ENCODE measurements around the gene ATF6. TPM values are rescaled to one million over a fixed set of nuclear protein-coding genes. Genes with fewer than 3 reads are reported as not detected.

Gene ATF6
- total RNA-seq, 2 donors from 2014 or later = 14.4 to 19.8 TPM

GRCh38 chr1:161791904-161792655 lies 26.0 kb downstream of the ATF6 start:
- no peak overlapping the region for H3K9ac ChIP-seq (ENCODE audit: extremely low read depth, low read length, poor library complexity, severe bottlenecking)
- H3K4me3 ChIP-seq (ENCODE audit: low read length) = no peak overlapping the region
- H3K9me3 Mint-ChIP-seq = no peaks in the 10 kb centered on the region
- no peaks in the 10 kb centered on the region for H3K27me3 Mint-ChIP-seq (ENCODE audit: insufficient read depth)
- H3K4me3 Mint-ChIP-seq = no peak overlapping the region
- H3K4me1 ChIP-seq (ENCODE audit: control insufficient read depth, insufficient read depth, low read length) = no peaks in the 10 kb centered on the region
- peaks cover 26% of the 10 kb centered on the region for H3K36me3 ChIP-seq (ENCODE audit: control insufficient read depth, insufficient read depth, low read length)
- H3K27ac Mint-ChIP-seq = no peak overlapping the region
- 95 to 100% methylated on average over 3 to 5 of the region's 5 CpGs for WGBS, 2 experiments (ENCODE audit: insufficient coverage in 1 of 2, insufficient read length in 1 of 2)
- H3K27ac ChIP-seq (ENCODE audit: low read depth, low read length) = no peak overlapping the region
- no peaks in the 10 kb centered on the region for H3K9me3 ChIP-seq (ENCODE audit: control insufficient read depth, low read length)
- no peak for TF ChIP-seq CTCF (conservative IDR thresholded peaks at IDR 0.05)
- H3K4me1 Mint-ChIP-seq = peaks cover 3% of the 10 kb centered on the region
- peaks cover 21% of the 10 kb centered on the region for H3K36me3 Mint-ChIP-seq (ENCODE audit: low read depth)
- no peaks in the 10 kb centered on the region for H3K27me3 ChIP-seq (ENCODE audit: control insufficient read depth, insufficient read depth, low read length, poor library complexity, severe bottlenecking)
- no peak for DNase-seq

GRCh38 chr1:161792740-161793139 lies 26.6 kb downstream of the ATF6 start:
- Histone ChIP-seq H3K36me3 (ENCODE audit: control insufficient read depth, insufficient read depth, low read length) (peaks cover 29% of the 10 kb centered on the region), H3K4me3 (ENCODE audit: low read length) (no peak overlapping the region), H3K9me3 (ENCODE audit: control insufficient read depth, low read length) (no peaks in the 10 kb centered on the region), H3K9ac (ENCODE audit: extremely low read depth, low read length, poor library complexity, severe bottlenecking) (no peak overlapping the region), H3K4me1 (ENCODE audit: control insufficient read depth, insufficient read depth, low read length) (no peaks in the 10 kb centered on the region), H3K27ac (ENCODE audit: low read depth, low read length) (no peak overlapping the region), H3K27me3 (ENCODE audit: control insufficient read depth, insufficient read depth, low read length, poor library complexity, severe bottlenecking) (no peaks in the 10 kb centered on the region)
- H3K27me3 Mint-ChIP-seq (ENCODE audit: insufficient read depth) = no peaks in the 10 kb centered on the region
- no peak overlapping the region for H3K4me3 Mint-ChIP-seq
- H3K27ac Mint-ChIP-seq = no peak overlapping the region
- peaks cover 3% of the 10 kb centered on the region for H3K4me1 Mint-ChIP-seq
- DNase-seq = no peak
- peaks cover 28% of the 10 kb centered on the region for H3K36me3 Mint-ChIP-seq (ENCODE audit: low read depth)
- no peaks in the 10 kb centered on the region for H3K9me3 Mint-ChIP-seq
- TF ChIP-seq CTCF (conservative IDR thresholded peaks at IDR 0.05) = peak; percentile 81
- WGBS, 2 experiments (ENCODE audit: insufficient coverage in 1 of 2, insufficient read length in 1 of 2) = 64% methylated on average over 3 of the region's 3 CpGs; no CpG with 5 or more reads in 1 of the 2 experiments

- Histone ChIP-seq H3K27ac (ENCODE audit: low read depth, low read length) (no peak overlapping the region), H3K9ac (ENCODE audit: extremely low read depth, low read length, poor library complexity, severe bottlenecking) (no peak overlapping the region), H3K4me3 (ENCODE audit: low read length) (no peak overlapping the region), H3K4me1 (ENCODE audit: control insufficient read depth, insufficient read depth, low read length) (no peaks in the 10 kb centered on the region), H3K9me3 (ENCODE audit: control insufficient read depth, low read length) (no peaks in the 10 kb centered on the region), H3K27me3 (ENCODE audit: control insufficient read depth, insufficient read depth, low read length, poor library complexity, severe bottlenecking) (no peaks in the 10 kb centered on the region), H3K36me3 (ENCODE audit: control insufficient read depth, insufficient read depth, low read length) (peaks cover 33% of the 10 kb centered on the region)
- no peak for DNase-seq
- no peak overlapping the region for H3K27ac Mint-ChIP-seq
- peaks cover 17% of the 10 kb centered on the region for H3K36me3 Mint-ChIP-seq (ENCODE audit: low read depth)
- H3K4me3 Mint-ChIP-seq = no peak overlapping the region
- 87% methylated on average over 1 of the region's 1 CpG; no CpG with 5 or more reads in 1 of the 2 experiments for WGBS, 2 experiments (ENCODE audit: insufficient coverage in 1 of 2, insufficient read length in 1 of 2)
- no peaks in the 10 kb centered on the region for H3K9me3 Mint-ChIP-seq
- TF ChIP-seq CTCF (conservative IDR thresholded peaks at IDR 0.05) = no peak
- no peaks in the 10 kb centered on the region for H3K4me1 Mint-ChIP-seq
- H3K27me3 Mint-ChIP-seq (ENCODE audit: insufficient read depth) = no peaks in the 10 kb centered on the region
Observed at GRCh38 chr1:161799792-161800191, 33.7 kb downstream of the ATF6 start.
